Activated CD4-positive, alpha-beta T cell treated with anti-CD3 and anti-CD28 coated beads, Interleukin-2, amount 10 ng/mL, durations not matched to agents 7 days and 5 days (primary cell): ENCODE data around the gene ZNF648. TPM values are rescaled to one million over a fixed set of nuclear protein-coding genes. Genes with fewer than 3 reads are reported as not detected.

Source experiments
- CTCF ChIA-PET: fragments of 350-600 bp; sonication (Branson Sonifier 250); formaldehyde crosslinking; loops from one replicate; lab custom pipeline; 2021; ENCODE audit warnings: antibody characterized with exemption; lab: Charles Lee
- POLR2A ChIA-PET: fragments of 350-600 bp; sonication (Branson Sonifier 250); formaldehyde crosslinking; loops from one replicate; lab custom pipeline; 2021; ENCODE audit warnings: antibody characterized with exemption; lab: Charles Lee
- DNase-seq: peaks from one replicate; pipeline ENCODE4 v3.0.0-alpha.2; 2020
- H3K27ac Mint-ChIP-seq: one replicate; pipeline ENCODE4 v1.8.0; 2021; ENCODE audit warnings: mild to moderate bottlenecking, moderate library complexity, mixed read lengths
- H3K27me3 Mint-ChIP-seq: one replicate; pipeline ENCODE4 v1.8.0; 2021; ENCODE audit warnings: mixed read lengths
- H3K36me3 Mint-ChIP-seq: one replicate; pipeline ENCODE4 v1.8.0; 2021; ENCODE audit warnings: low read depth, mixed read lengths
- H3K4me1 Mint-ChIP-seq: one replicate; pipeline ENCODE4 v1.8.0; 2021; ENCODE audit warnings: mixed read lengths
- H3K4me3 Mint-ChIP-seq: one replicate; pipeline ENCODE4 v1.8.0; 2021; ENCODE audit warnings: mild to moderate bottlenecking, moderate library complexity, mixed read lengths
- H3K9me3 Mint-ChIP-seq: one replicate; pipeline ENCODE4 v1.8.0; 2021; ENCODE audit warnings: mixed read lengths
- total RNA-seq, 2 experiments: library from RNA; stranded (reverse); gene quantifications; one replicate each; pipeline ENCODE4 v1.2.3, GENCODE V29; 2021

Gene ZNF648
- total RNA-seq, 2 experiments from 2014 or later, result not detected

- ChIA-PET CTCF (interaction anchor here (1.4 to 2.0 kb wide), 2 partner anchors 14 kb away, joined by 3 to 5 read pairs; no protein-coding TSS in a partner anchor), POLR2A (no interaction called here)
- Mint-ChIP-seq H3K27ac (no peak overlapping the region), H3K27me3 (peaks cover 29% of the 10 kb centered on the region), H3K9me3 (no peaks in the 10 kb centered on the region), H3K4me1 (peaks cover 3% of the 10 kb centered on the region), H3K36me3 (no peaks in the 10 kb centered on the region), H3K4me3 (no peak overlapping the region)
- no peak for DNase-seq
Measured at GRCh38 chr1:182066934-182067333, 5.4 kb upstream of the ZNF648 start.

- Mint-ChIP-seq H3K4me1 (peaks cover 3% of the 10 kb centered on the region), H3K36me3 (no peaks in the 10 kb centered on the region), H3K4me3 (no peak overlapping the region), H3K9me3 (no peaks in the 10 kb centered on the region), H3K27ac (no peak overlapping the region), H3K27me3 (peaks cover 39% of the 10 kb centered on the region)
- ChIA-PET CTCF (interaction anchor here (0.6 to 0.8 kb wide), 2 partner anchors 11 kb away, joined by 3 to 5 read pairs; no protein-coding TSS in a partner anchor), POLR2A (no interaction called here)
- no peak for DNase-seq
Measured at GRCh38 chr1:182065126-182065845, 3.8 kb upstream of the ZNF648 start.

- Mint-ChIP-seq H3K27me3 (peaks cover 42% of the 10 kb centered on the region), H3K27ac (no peak overlapping the region), H3K9me3 (no peaks in the 10 kb centered on the region), H3K4me1 (peaks cover 3% of the 10 kb centered on the region), H3K36me3 (no peaks in the 10 kb centered on the region), H3K4me3 (no peak overlapping the region)
- ChIA-PET POLR2A (no interaction called here), CTCF (interaction anchor here (0.7 to 0.8 kb wide), 2 partner anchors 10 to 14 kb away, joined by 3 to 5 read pairs; no protein-coding TSS in a partner anchor)
- DNase-seq, result no peak
Measured at GRCh38 chr1:182064611-182065010, 3.1 kb upstream of the ZNF648 start.

- Mint-ChIP-seq H3K36me3 (no peaks in the 10 kb centered on the region), H3K27ac (no peak overlapping the region), H3K4me3 (no peak overlapping the region), H3K4me1 (peaks cover 4% of the 10 kb centered on the region), H3K27me3 (peaks cover 44% of the 10 kb centered on the region), H3K9me3 (no peaks in the 10 kb centered on the region)
- ChIA-PET CTCF (interaction anchor here (2.7 kb wide), 1 partner anchor 19 kb away, joined by 8 read pairs; no protein-coding TSS in a partner anchor), POLR2A (no interaction called here)
- no peak for DNase-seq
Measured at GRCh38 chr1:182062223-182062622, 711 bp upstream of the ZNF648 start.

GRCh38 chr1:182060877-182061276 lies 635 bp downstream of the ZNF648 start:
- Mint-ChIP-seq H3K4me1 (peaks cover 4% of the 10 kb centered on the region), H3K9me3 (no peaks in the 10 kb centered on the region), H3K27me3 (peaks cover 52% of the 10 kb centered on the region), H3K36me3 (no peaks in the 10 kb centered on the region), H3K4me3 (no peak overlapping the region), H3K27ac (no peak overlapping the region)
- DNase-seq, result no peak
- POLR2A ChIA-PET, result no interaction called here
- CTCF ChIA-PET, result no interaction called here

- Mint-ChIP-seq H3K27me3 (peaks cover 52% of the 10 kb centered on the region), H3K36me3 (no peaks in the 10 kb centered on the region), H3K4me1 (peaks cover 4% of the 10 kb centered on the region)
Measured at GRCh38 chr1:182059936-182060335, 1.6 kb downstream of the ZNF648 start.

GRCh38 chr1:182056601-182057366 lies 4.7 kb downstream of the ZNF648 start:
- ChIA-PET CTCF (no interaction called here), POLR2A (no interaction called here)
- Mint-ChIP-seq H3K4me1 (peaks cover 5% of the 10 kb centered on the region), H3K27ac (no peak overlapping the region), H3K27me3 (peaks cover 36% of the 10 kb centered on the region), H3K9me3 (no peaks in the 10 kb centered on the region), H3K36me3 (no peaks in the 10 kb centered on the region), H3K4me3 (no peak overlapping the region)
- DNase-seq, result no peak

More at GRCh38 chr1:182059936-182060335, 1.6 kb downstream of the ZNF648 start:
- no peak for DNase-seq
- no peaks in the 10 kb centered on the region for H3K9me3 Mint-ChIP-seq
- H3K4me3 Mint-ChIP-seq, result no peak overlapping the region
- CTCF ChIA-PET, result interaction anchor here (0.6 kb wide), 1 partner anchor 1130 kb away, joined by 3 read pairs; no protein-coding TSS in a partner anchor
- POLR2A ChIA-PET, result interaction anchor here (1.1 kb wide), 1 partner anchor 36 kb away, joined by 4 read pairs; no protein-coding TSS in a partner anchor
- no peak overlapping the region for H3K27ac Mint-ChIP-seq

- peaks cover 15% of the 10 kb centered on the region for H3K4me1 Mint-ChIP-seq
- ChIA-PET CTCF (interaction anchor here (0.7 to 1.6 kb wide), 9 partner anchors 9 to 577 kb away, joined by 3 to 5 read pairs (median 3); no protein-coding TSS in a partner anchor), POLR2A (interaction anchor here (0.6 kb wide), 1 partner anchor 1729 kb away, joined by 3 read pairs; no protein-coding TSS in a partner anchor)
- H3K27me3 Mint-ChIP-seq, result peaks cover 23% of the 10 kb centered on the region
- no peak overlapping the region for H3K4me3 Mint-ChIP-seq
- H3K36me3 Mint-ChIP-seq, result no peaks in the 10 kb centered on the region
- H3K27ac Mint-ChIP-seq, result no peak overlapping the region
- H3K9me3 Mint-ChIP-seq, result no peaks in the 10 kb centered on the region
- DNase-seq, result peak; percentile 80
Measured at GRCh38 chr1:182054698-182055326, 6.7 kb downstream of the ZNF648 start.

- H3K36me3 Mint-ChIP-seq, result no peaks in the 10 kb centered on the region
- no peak for DNase-seq
- CTCF ChIA-PET, result interaction anchor here (0.6 to 1.4 kb wide), 3 partner anchors 17 to 27 kb away, joined by 3 read pairs; no protein-coding TSS in a partner anchor
- no peak overlapping the region for H3K4me3 Mint-ChIP-seq
- peaks cover 24% of the 10 kb centered on the region for H3K4me1 Mint-ChIP-seq
- H3K27me3 Mint-ChIP-seq, result peaks cover 10% of the 10 kb centered on the region
- no peak overlapping the region for H3K27ac Mint-ChIP-seq
- POLR2A ChIA-PET, result no interaction called here
- peaks cover 7% of the 10 kb centered on the region for H3K9me3 Mint-ChIP-seq
Measured at GRCh38 chr1:182052355-182052754, 9.2 kb downstream of the ZNF648 start.

GRCh38 chr1:182051938-182052337 lies 9.6 kb downstream of the ZNF648 start:
- H3K4me1 Mint-ChIP-seq, result peaks cover 25% of the 10 kb centered on the region
- H3K36me3 Mint-ChIP-seq, result no peaks in the 10 kb centered on the region
- H3K9me3 Mint-ChIP-seq, result peaks cover 7% of the 10 kb centered on the region
- H3K27me3 Mint-ChIP-seq, result peaks cover 7% of the 10 kb centered on the region
- H3K4me3 Mint-ChIP-seq, result no peak overlapping the region
- ChIA-PET CTCF (interaction anchor here (1.0 kb wide), 1 partner anchor 23 kb away, joined by 3 read pairs; no protein-coding TSS in a partner anchor), POLR2A (no interaction called here)
- H3K27ac Mint-ChIP-seq, result no peak overlapping the region
- DNase-seq, result no peak

GRCh38 chr1:182050481-182051448 lies 10.7 kb downstream of the ZNF648 start:
- Mint-ChIP-seq H3K4me3 (no peak overlapping the region), H3K36me3 (peaks cover 6% of the 10 kb centered on the region), H3K27ac (no peak overlapping the region), H3K9me3 (peaks cover 14% of the 10 kb centered on the region), H3K4me1 (peaks cover 33% of the 10 kb centered on the region), H3K27me3 (no peaks in the 10 kb centered on the region)
- CTCF ChIA-PET, result no interaction called here
- POLR2A ChIA-PET, result no interaction called here
- no peak for DNase-seq
